HG03139 (cell line): ENCODE data around the gene FIGN.

Experiments
- ATAC-seq: cut with Tn5 transposase; IDR thresholded peaks from one replicate; pipeline ENCODE4 v1.9.1; 2021; ENCODE audit not compliant: unreplicated experiment

FIGN gene

DNA sequence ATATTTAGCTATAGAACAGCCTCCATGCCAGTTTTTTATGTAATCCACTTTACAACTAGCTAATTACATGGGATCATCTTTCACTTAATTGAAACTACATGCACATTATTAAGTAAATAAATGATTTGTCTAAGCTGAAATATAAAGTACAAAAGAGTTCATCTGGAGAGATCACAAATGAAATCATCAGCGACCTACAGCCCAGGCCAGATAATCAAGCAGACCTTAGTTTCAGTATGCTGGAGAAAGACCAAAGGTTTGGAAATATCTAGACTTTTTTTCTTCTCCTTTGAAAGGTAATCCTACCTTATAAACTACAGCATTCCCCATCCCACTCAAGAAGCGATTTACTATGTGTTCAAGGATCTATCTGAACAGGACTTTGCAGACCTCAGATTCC is 26.5 kb downstream of the FIGN start:
- no peak for ATAC-seq

DNA sequence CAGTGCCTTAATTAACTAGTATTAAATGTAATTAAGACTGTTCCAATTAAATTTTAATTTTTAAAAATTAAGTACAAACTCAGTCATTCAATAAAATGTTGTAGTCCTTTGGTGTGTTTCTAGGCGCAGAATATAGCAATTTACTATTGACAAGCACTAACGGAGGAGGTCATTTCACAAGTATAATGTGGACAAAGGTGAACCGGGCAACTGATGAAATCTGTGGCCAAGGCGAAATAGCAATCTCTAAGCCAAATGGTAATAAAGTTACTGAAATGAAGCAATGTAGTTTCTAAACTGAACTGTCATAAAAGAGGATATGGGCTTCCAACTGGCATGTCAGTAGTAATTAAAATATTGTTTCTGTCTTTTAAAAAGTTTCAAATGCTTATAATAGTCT is 27.5 kb downstream of the FIGN start:
- no peak for ATAC-seq

DNA sequence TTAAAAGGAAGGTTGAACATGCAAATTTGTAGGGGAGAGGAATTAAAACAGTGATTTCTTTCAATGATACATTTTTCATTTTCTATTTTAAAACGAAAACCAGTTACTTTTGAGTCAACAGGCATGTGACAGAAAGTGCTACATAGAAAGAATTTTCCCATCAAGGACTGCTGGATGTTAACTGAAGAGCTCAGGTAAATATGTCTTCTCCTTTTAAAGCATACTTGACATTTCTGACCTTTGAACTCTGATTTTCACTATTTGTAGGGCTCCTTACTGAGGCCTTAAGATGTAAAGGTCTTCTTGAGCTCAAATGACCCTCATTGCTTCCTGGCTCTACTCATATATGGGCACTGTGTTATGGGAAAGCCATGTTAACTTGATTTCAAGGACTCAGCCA is 32.4 kb downstream of the FIGN start:
- no peak for ATAC-seq

DNA sequence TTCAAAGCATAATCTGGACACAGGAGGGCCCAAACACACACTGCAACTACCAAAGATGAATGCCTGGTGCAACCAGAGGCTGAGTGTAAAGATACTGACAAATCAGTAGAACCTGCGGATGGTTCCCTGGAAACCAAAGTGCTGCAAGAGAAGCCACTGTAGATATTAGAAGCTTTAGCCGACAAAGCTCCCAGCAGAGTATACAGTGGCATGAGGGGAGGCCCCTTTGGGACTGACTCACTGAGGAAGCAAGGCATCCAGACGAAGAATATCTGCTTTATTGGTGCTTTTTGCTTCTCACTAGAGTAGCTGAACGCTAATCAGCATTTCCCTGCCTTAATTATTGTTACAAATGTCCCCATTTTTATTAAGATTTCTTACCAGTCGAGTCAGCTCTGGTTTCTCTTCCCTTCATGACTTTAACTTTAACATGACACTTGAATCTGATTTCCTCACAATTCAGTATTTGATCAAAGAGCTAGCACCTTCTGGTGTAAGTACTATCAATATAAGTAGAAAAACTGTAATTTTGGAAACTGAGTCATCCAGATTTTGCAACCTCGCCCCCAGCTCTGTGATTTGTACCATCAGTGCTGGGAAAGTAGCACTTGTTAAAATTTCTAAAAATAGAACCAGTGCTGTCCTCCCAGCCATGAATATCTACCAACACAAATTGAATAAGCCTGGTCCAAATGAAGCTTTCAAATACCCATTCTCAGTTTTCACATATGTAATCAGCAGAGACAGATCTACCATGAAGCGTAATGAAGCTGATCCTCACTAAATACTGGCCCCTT is 34.2 kb downstream of the FIGN start:
- ATAC-seq, result no peak

DNA sequence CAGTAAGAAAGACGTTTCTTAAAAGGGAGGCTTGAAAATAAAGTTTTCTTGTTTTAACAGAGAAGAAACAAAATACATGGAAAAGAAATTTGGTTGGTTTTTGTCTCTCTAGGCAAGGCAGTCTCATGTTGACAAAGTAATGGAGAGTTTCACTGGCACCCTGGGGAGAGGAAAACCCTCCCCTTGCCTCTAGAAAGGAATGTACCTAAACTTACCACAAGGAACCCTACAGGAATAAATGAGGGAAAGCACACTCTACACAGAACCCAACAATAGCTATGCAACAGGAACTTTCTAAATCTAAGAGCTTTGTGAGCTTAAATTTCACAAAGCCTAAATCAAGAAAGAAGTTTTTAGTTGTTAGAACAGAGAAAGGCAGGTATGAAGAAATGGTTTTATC is 37.0 kb downstream of the FIGN start:
- ATAC-seq, result no peak

DNA sequence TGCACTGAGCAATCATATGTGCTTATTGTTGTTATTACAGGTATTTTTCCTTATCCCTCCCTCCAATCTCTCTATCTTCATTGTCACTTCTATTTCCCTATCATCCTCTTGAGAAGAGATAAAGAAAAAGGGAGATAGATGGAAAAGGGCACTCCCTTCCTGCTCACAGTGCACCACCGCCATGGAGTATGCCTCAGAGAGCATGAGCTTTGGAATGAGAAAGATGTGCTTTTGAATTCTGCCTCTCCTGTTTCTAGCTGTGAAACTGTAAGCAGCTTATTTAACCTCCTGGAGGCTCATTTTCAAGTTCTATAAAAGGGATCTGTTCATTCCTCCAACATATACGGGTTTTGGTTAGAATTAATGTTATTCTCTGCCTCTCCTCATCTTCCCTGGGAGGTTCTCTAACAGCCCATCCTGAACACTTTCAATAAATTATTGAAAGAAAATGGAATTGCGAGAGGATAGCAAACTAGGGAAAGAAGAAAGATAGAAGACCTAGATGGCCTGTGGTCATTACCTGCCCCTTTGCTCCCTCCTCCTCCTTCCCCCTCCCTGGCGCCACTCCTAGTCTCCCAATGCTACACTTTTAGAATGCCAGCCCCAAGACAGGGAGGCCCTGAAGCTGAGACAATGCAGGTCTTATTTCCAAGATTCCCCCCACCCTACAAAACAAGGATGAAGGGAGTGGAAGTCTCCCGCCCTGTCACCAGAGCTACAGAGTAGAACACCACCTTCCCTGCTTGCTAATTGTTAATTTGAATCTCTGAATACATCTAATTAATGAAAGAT is 37.8 kb downstream of the FIGN start:
- ATAC-seq, result no peak

DNA sequence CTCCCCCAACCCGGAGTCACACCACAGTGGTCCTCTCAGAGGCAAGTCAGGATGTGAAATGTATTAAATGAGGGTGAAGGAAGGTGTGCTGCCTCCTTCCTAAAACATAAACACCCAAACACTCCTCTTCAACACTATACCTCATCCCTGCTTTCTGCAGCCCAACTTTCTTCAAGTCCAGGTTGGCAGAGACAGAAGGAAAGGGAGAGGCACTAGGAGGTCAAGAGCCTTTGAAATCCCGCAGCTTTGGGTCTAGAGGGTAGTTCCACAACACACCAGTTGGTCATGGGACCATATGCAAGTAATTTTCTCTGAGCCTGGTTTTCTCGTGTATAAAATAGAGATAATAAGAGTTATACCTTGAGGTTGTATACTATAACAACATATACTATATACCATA is 38.4 kb downstream of the FIGN start:
- no peak for ATAC-seq

DNA sequence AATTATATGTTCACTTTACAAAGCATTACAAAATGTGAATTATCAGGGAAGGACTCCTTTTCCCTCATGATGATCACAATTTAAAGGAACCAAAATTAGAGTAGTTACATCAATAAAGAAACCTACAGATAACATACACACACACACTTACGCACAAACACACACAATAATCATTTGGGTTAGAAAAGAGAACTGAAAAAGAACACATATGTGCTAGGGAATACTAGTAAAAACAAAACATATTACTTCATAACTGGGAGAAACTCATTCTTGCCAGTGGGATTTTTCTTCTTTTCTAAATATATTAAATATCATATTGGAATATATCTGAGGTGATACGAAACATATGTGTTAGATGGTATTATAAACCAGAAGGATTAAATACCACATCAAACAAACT is 42.3 kb downstream of the FIGN start:
- no peak for ATAC-seq

DNA sequence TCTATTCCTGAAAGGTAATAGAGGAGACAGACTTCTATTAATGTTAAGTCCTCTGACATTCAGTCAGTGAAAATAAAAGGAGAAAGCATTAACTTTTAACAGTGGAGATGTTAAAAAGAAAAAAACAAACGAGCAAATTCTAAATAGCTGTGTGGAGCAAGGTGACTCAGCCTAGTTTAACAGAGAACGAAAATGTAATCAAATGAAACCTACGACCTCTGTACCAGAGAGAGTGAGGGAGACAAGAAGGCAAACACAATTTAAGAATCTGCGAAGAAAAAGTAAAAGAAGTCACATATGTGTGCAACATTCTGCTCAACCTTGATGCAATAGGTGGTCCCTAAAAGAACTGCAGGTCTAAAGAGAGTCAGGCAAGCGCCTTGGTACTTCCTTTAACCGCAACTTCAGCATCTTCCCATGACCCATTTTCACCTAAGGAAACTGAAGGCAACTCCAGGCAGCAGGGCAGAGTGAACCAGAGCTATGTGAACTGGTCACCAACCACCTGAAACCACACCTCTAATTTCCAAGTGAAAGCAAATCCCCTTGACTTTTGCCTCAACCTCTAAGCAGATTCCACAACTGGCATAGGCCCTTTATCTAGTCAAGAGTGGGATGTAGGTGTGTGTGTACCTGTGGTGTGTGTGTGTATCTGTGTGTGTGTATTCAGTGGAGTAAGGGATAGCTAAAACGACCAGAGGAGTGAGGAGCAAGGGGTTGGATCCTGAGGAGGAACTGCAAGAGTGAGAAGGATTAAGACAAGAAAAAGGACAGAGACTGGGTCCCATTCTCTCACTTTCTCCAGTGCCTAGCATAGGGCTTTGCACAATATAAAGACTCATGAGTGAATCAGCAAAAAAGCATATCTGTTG is 43.0 kb downstream of the FIGN start:
- ATAC-seq, result no peak

DNA sequence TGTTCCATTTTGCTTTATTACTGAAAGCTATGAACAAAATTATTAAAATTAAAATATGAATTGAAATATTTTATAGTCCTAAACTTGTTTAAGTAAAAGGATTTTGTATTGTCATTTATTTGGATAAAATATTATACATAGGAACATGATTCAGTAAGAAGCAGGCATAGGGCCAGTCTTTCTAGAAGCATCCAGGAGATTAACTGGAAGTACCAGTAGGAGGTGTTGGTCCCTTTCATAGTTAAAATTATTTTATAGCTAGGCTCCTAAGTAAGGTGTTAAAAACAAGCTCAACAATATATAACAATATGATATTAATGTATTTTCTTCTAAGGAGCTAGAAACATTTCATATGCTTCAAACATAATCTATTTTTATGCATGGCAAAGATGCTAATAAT is 43.7 kb downstream of the FIGN start:
- ATAC-seq, result no peak

DNA sequence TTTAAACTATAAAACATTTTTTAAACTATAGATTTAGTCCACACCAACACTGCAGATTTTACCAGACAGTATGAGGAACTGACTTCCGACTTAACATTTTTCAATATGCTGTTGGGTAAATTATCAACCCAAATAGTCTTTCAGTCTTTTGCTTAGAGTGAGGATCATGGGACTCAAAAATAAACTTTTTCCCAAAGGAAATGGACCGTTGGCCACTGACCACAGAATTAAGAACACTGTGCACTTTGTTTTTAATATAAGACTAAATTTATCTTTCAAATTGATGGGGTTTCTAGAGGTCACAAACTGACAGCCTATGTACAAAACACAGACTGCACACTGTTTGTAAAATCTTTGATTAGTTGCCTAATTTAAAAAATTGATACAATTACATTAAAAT is 44.9 kb downstream of the FIGN start:
- no peak for ATAC-seq

DNA sequence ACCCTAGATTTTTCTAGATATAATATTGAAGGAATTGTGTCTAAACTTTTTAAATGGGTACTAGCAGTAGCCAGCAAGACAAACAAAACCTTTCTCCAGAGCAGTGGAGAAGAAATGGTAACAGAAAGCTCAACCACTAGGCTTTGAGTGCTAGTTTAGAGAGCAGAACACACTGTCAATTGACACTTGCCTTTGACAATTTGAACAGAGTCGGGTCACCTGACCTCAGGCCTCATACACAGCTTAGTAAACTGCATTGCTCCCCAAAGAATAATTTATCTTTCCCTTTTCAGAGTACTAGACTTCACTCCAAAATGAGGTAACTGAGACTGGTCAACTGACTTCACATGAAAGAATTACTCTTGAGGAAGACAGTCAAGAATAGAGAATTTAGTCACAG is 48.6 kb downstream of the FIGN start:
- no peak for ATAC-seq

DNA sequence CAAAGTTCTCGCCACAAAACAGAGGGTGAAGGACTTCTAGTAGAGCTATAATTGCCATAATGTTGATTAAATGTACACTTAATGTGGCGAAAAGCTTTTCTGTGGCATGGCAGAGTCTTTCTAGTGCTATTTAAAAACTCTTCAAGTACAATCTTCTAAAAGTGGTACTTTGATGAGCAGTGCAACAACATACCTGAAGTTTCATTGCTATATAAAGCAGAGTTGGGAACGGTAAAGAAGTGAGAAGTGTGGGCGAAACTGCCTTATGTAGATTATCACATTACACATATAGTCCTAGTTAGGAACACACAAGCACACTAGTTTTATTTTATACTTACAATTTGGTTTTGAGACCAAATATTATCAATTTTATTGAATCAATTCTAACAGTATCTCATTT is 49.5 kb downstream of the FIGN start:
- no peak for ATAC-seq

DNA sequence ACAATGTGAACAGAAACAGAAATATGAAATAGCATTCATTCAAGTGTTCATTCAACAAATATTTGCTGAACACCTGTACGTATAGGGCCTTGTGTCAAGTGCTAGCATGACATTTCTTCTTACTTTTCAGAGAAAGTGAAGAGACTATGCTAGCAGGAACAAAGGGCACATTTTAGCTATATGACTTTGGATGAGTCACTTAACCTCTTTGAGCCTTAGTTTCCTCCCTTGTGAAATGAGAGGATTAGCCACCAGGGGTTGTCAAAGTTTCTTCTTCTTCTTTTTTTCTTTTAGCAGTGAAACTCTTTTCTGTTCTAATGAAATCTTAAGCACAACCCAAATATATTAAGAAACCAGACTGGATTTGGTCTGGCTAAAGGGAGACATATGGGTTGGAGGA is 53.1 kb downstream of the FIGN start:
- no peak for ATAC-seq

DNA sequence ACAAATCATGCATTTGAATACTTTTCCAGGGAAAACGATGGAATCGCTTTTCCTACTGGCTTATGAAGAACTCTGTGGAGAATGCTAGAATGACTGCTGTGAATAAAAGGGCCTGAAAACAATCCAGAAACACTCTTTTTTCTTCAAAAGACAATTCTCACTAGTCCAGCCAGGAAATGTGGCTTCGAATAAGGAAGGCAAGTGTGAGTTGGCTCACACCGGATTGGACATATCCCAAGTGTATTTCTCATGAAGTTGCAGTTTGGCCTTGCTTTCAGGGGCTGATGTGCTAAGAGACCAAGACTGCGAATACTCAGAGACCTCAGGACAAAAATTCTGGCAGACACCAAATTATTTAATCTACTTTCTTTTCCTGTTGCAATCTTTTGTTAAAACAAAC is 54.1 kb downstream of the FIGN start:
- ATAC-seq, result no peak

DNA sequence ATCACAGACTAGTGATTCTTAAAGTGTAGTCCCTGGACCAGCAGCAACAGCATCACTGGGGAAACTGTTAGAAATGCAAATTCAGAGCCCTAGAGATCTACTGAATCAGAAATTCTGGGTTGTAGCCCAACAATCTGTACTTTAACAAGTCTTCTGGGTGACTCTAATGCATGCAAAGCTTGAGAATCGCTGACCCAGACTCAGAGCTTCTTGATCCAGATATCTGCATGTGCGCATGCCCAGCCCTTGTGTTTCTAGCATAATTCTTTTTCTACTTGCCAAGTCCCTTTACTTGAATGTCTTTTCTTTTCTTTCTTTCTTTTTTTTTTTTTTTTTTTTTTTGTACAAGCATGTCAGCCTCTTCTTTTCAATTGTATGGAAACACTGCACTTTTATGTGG is 60.4 kb downstream of the FIGN start:
- no peak for ATAC-seq

DNA sequence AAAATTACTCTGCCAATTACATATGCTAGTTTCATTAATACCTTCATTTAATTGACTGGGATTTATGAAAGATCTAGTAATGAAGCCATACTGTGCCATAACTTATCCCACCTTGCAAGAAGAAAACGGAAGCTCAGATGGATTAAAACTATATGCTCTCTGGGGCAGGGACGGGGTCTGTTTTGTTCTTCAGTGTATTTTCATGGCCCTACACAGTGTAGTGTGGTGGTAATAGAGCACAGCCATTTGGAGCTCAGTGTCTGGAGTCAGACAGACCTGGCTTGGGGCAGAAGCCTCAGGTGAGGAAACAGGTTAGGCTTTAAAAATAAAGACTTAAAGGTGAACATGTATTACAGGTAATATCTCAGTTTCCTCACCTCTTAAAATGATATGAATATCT is 62.3 kb downstream of the FIGN start:
- ATAC-seq, result no peak

DNA sequence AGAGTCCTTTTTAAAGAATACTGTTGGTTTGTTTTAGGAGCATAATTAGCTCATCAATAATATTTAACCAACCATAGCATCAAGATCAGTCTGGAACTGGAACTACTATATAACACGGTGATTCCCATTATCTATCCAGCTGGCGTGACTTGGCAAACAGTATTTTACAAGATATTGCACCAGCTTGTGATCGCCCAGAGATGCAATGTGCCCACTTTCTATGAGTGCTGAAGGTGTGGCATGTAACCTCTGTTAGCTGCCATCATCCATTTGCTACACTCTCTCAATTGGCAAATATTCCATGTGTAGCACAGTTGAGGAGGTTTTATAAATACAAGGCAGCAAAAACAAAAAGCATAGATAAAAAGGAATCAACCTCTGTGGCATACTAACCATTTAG is 64.9 kb downstream of the FIGN start:
- ATAC-seq, result no peak

DNA sequence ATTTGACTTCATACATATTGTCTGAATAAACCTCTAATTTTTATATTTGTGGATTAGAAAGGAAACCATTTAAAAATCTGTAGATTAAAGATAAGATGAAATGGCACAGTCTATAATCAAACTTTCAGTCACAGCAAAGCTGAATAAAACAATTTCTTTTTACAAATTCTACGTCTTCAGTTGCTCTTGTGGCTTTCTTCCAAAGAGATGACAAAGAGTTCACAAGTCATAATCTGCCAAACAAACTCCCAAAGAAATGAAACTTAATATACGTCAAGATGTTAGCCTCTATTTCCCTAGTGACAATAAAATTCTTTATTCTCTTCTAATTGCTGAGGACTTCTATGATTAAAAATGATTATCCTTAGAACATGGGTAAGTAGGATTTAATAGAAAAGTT is 66.3 kb downstream of the FIGN start:
- no peak for ATAC-seq

DNA sequence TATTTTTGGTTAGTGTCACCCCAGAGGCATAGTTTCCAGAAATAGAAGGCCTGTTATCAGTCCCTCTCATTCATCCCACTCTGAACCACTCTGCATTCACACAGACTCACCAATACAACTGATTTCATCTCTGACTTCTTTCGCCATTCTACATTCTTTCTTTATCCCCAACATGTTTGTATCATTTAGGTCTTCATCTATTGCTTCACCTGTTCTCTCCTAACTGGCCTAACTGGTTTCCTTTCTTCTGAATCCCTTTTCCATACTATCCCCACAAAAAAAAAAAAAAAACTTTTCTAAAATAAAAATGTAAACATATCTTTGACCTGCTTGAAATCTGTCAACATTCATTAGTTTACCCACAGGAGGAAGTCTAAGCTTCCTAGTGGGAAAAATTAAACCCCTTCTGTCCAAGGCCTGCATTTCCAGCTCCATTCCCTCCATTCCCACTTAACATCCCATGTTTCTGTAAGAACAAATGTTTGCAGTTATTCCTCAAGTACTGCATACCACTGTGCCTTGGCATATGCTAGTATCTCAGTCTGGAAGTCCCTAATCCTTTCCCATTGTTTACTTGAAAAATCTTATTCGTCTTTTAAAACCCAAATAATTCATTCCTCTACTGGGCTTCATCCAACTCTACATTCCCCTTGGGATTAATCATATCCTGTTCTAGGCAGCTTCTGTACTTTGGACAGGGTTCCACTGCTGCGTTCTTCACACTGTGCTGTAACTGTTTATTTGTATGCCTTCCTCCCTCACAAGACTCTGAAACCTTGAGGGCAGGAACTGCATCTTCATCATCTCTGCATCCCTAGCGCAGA is 68.5 kb downstream of the FIGN start:
- no peak for ATAC-seq

DNA sequence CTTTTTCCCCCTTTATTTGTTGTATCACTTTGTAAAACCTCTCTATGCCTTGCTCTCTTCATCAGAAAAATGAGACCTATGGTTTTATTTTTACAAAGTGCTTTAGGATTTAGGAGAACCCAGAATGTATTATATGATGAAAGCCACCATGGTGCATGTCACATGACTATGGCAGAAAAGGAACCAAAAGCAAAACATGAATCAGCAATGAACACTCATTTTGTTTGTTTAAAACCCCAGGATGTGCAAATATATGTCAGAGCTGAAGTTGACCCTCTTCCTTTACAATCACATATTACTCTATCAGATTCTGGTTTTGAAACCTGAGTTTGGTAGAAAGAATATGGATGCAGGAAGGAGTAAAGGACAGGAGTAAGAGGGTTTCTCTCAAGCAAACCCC is 70.0 kb downstream of the FIGN start:
- no peak for ATAC-seq
